WTC11 (cell line): Measurements from ENCODE around the gene ANTXR1. TPM values are rescaled to one million over a fixed set of nuclear protein-coding genes. Genes with fewer than 3 reads are reported as not detected.
A peak's percentile ranks its signal among the peaks of the same experiment; 100 is the strongest.

Source experiments
- ATAC-seq: fragments of 200-7000 bp; cut with Tn5 transposase; 2 replicates; pipeline ENCODE4 v1.10.0; 2021; ENCODE audit warnings: mild to moderate bottlenecking, moderate library complexity
- CTCF ChIA-PET: fragments of 300-600 bp; sonication (Branson Sonifier 250); formaldehyde crosslinking; loops from one replicate; lab custom pipeline; 2021; ENCODE audit warnings: antibody characterized with exemption; lab: Charles Lee
- POLR2A ChIA-PET: fragments of 350-600 bp; sonication (Branson Sonifier 250); formaldehyde crosslinking; loops from one replicate; lab custom pipeline; 2021; ENCODE audit warnings: antibody characterized with exemption; lab: Charles Lee
- DNase-seq: peaks from one replicate; pipeline ENCODE4 v3.0.0; 2021; ENCODE audit warnings: low spot score
- H3K27ac Mint-ChIP-seq: 2 replicates; pipeline ENCODE4 v1.8.0; 2021; ENCODE audit warnings: mixed read lengths
- H3K27me3 Mint-ChIP-seq: 2 replicates; pipeline ENCODE4 v1.8.0; 2021; ENCODE audit warnings: low read depth, mild to moderate bottlenecking, moderate library complexity, mixed read lengths
- H3K36me3 Mint-ChIP-seq: 2 replicates; pipeline ENCODE4 v1.8.0; 2021; ENCODE audit warnings: mixed read lengths
- H3K4me1 Mint-ChIP-seq: 2 replicates; pipeline ENCODE4 v1.8.0; 2022; ENCODE audit warnings: mixed read lengths
- H3K4me3 Mint-ChIP-seq: 2 replicates; pipeline ENCODE4 v1.8.0; 2021; ENCODE audit warnings: mild to moderate bottlenecking, moderate library complexity, mixed read lengths
- H3K9me3 Mint-ChIP-seq: 2 replicates; pipeline ENCODE4 v1.8.0; 2021; ENCODE audit warnings: mixed read lengths
- GRHL2 ChIP-seq: fragments of 250-450 bp; sonication (Bioruptor Pico); IDR thresholded peaks from 2 replicates; pipeline ENCODE4 v1.8.0; 2022; ENCODE audit warnings: mild to moderate bottlenecking, moderate library complexity; ENCODE audit not compliant: insufficient replicate concordance, severe bottlenecking
- IRF2 ChIP-seq: sonication (generic); formaldehyde crosslinking; IDR thresholded peaks from 2 replicates; pipeline ENCODE4 v1.8.0; 2022; ENCODE audit warnings: low read depth, missing genetic modification reagents, borderline replicate concordance
- MXD4 ChIP-seq: fragments of 250-450 bp; sonication (Bioruptor Pico); IDR thresholded peaks from 2 replicates; pipeline ENCODE4 v1.8.0; 2021; ENCODE audit warnings: mild to moderate bottlenecking, moderate library complexity, borderline replicate concordance
- NR2C2 ChIP-seq: sonication (generic); formaldehyde crosslinking; IDR thresholded peaks from 2 replicates; pipeline ENCODE4 v1.8.0; 2022; ENCODE audit warnings: mild to moderate bottlenecking, missing genetic modification reagents
- NR3C1 ChIP-seq: sonication (generic); formaldehyde crosslinking; conservative IDR thresholded peaks from 2 replicates; pipeline ENCODE4 v1.8.1; 2023; ENCODE audit warnings: low read depth, mild to moderate bottlenecking, missing genetic modification reagents
- RELA ChIP-seq: sonication (generic); formaldehyde crosslinking; IDR thresholded peaks from 2 replicates; pipeline ENCODE4 v1.8.1; 2022; ENCODE audit warnings: missing genetic modification reagents, mild to moderate bottlenecking, borderline replicate concordance
- SMAD4 ChIP-seq: sonication (generic); formaldehyde crosslinking; IDR thresholded peaks from 2 replicates; pipeline ENCODE4 v1.8.0; 2022; ENCODE audit warnings: mild to moderate bottlenecking, missing genetic modification reagents
- SOX15 ChIP-seq: fragments of 250-450 bp; sonication (Bioruptor Pico); IDR thresholded peaks from 2 replicates; pipeline ENCODE4 v1.9.0; 2021; ENCODE audit warnings: mild to moderate bottlenecking
- SP1 ChIP-seq: sonication (generic); formaldehyde crosslinking; conservative IDR thresholded peaks from 2 replicates; pipeline ENCODE4 v1.8.1; 2022; ENCODE audit warnings: missing genetic modification reagents
- TCF7 ChIP-seq: sonication (generic); formaldehyde crosslinking; IDR thresholded peaks from 2 replicates; pipeline ENCODE4 v1.8.0; 2022; ENCODE audit warnings: mild to moderate bottlenecking, low read depth, missing genetic modification reagents, moderate library complexity
- TEAD1 ChIP-seq: sonication (generic); formaldehyde crosslinking; IDR thresholded peaks from 2 replicates; pipeline ENCODE4 v1.8.0; 2022; ENCODE audit warnings: mild to moderate bottlenecking, missing genetic modification reagents
- ZBTB21 ChIP-seq: sonication (generic); formaldehyde crosslinking; IDR thresholded peaks from 2 replicates; pipeline ENCODE4 v1.8.1; 2023; ENCODE audit warnings: mild to moderate bottlenecking, missing genetic modification reagents, borderline replicate concordance
- ZNF396 ChIP-seq: fragments of 250-450 bp; sonication (Bioruptor Pico); IDR thresholded peaks from 2 replicates; pipeline ENCODE4 v1.8.0; 2021; ENCODE audit warnings: mild to moderate bottlenecking, moderate library complexity, borderline replicate concordance
- total RNA-seq: library from RNA; stranded (reverse); gene quantifications from 3 replicates; pipeline ENCODE4 v1.2.3, GENCODE V29; 2021
- TF ChIP-seq, protein P1 (sequence below): sonication (generic); formaldehyde crosslinking; IDR thresholded peaks from 2 replicates; pipeline ENCODE4 v1.8.1; 2022; ENCODE audit warnings: missing genetic modification reagents, borderline replicate concordance
- TF ChIP-seq, protein P2 (sequence below): fragments of 250-450 bp; sonication (Bioruptor Pico); IDR thresholded peaks from 2 replicates; pipeline ENCODE4 v1.9.0; 2021; ENCODE audit warnings: mild to moderate bottlenecking, borderline replicate concordance
- TF ChIP-seq, protein P3 (sequence below): sonication (generic); formaldehyde crosslinking; IDR thresholded peaks from 2 replicates; pipeline ENCODE4 v1.8.0; 2022; ENCODE audit warnings: mild to moderate bottlenecking, missing genetic modification reagents
- TF ChIP-seq, protein P4 (sequence below): fragments of 250-450 bp; sonication (Bioruptor Pico); conservative IDR thresholded peaks from 2 replicates; pipeline ENCODE4 v1.9.0; 2021; ENCODE audit warnings: mild to moderate bottlenecking
- TF ChIP-seq, protein P5 (sequence below): sonication (generic); formaldehyde crosslinking; IDR thresholded peaks from 2 replicates; pipeline ENCODE4 v1.8.0; 2022; ENCODE audit warnings: mild to moderate bottlenecking, missing genetic modification reagents
- TF ChIP-seq, protein P6 (sequence below): sonication (generic); formaldehyde crosslinking; IDR thresholded peaks from 2 replicates; pipeline ENCODE4 v1.8.1; 2023; ENCODE audit warnings: mild to moderate bottlenecking, missing genetic modification reagents, moderate library complexity

ANTXR1 gene
- total RNA-seq, 1 experiment from 2014 or later: 30.0 TPM

DNA sequence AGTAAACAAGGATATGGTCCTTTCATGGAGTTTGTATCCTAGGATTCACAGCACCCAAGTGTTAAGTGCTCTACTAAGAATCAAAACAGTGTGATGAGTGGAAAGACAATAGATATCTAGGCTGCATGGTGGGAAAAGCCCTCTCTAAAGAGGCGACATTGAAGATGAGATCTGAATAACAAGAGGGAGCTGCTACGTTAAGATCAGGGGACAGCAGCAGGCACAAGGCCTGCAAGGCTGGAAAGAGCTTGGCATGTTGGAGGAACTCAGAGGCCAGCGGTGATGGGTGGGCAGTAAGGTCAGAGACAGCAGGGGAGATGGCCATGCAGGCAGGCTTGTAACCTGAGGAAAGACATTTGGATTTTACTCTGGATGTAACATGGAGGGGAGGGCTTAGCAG, 196.5 kb downstream of the ANTXR1 start:
- CTCF ChIA-PET: interaction anchor here (1.0 to 1.3 kb wide), 2 partner anchors 50 to 97 kb away, joined by 3 to 4 read pairs; no protein-coding TSS in a partner anchor
- Mint-ChIP-seq H3K27ac (no peak overlapping the region), H3K36me3 (peaks cover 20% of the 10 kb centered on the region)

DNA sequence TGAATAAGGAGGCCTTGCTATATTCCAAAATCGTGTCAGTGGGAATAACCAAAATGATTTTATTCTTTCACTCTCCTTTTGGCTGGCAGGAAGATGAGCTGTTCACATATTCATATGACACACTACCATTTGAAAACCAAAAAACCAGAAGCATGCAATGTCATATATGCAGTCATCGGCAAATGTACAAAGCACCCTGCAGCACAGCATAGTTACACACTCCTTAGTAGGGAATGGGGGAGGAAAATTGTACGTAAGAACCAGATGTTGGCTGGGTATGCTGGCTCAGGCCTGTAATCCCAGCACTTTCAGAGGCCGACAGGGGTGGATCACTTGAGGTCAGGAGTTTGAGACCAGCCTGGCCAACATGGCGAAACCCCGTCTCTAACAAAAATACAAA, 197.4 kb downstream of the ANTXR1 start:
- H3K27ac Mint-ChIP-seq: no peak overlapping the region
- POLR2A ChIA-PET: no interaction called here
- DNase-seq: no peak
- no peak for ATAC-seq
- H3K4me1 Mint-ChIP-seq: peaks cover 3% of the 10 kb centered on the region
- peaks cover 15% of the 10 kb centered on the region for H3K9me3 Mint-ChIP-seq
- H3K27me3 Mint-ChIP-seq: no peaks in the 10 kb centered on the region; the same call in 1 of the 2 replicates
- CTCF ChIA-PET: no interaction called here
- no peak overlapping the region for H3K4me3 Mint-ChIP-seq
- no peak for TF ChIP-seq ZNF396
- TF ChIP-seq NR3C1 (CRISPR knock-in tag): no peak
- TF ChIP-seq, protein P1, sequence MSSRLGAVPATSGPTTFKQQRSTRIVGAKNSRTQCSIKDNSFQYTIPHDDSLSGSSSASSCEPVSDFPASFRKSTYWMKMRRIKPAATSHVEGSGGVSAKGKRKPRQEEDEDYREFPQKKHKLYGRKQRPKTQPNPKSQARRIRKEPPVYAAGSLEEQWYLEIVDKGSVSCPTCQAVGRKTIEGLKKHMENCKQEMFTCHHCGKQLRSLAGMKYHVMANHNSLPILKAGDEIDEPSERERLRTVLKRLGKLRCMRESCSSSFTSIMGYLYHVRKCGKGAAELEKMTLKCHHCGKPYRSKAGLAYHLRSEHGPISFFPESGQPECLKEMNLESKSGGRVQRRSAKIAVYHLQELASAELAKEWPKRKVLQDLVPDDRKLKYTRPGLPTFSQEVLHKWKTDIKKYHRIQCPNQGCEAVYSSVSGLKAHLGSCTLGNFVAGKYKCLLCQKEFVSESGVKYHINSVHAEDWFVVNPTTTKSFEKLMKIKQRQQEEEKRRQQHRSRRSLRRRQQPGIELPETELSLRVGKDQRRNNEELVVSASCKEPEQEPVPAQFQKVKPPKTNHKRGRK (CRISPR knock-in tag): no peak
- TF ChIP-seq NR2C2: no peak
- no peak for TF ChIP-seq SP1 (CRISPR knock-in tag)
- TF ChIP-seq IRF2: no peak
- TF ChIP-seq SMAD4 (CRISPR knock-in tag): no peak
- TF ChIP-seq, protein P2, sequence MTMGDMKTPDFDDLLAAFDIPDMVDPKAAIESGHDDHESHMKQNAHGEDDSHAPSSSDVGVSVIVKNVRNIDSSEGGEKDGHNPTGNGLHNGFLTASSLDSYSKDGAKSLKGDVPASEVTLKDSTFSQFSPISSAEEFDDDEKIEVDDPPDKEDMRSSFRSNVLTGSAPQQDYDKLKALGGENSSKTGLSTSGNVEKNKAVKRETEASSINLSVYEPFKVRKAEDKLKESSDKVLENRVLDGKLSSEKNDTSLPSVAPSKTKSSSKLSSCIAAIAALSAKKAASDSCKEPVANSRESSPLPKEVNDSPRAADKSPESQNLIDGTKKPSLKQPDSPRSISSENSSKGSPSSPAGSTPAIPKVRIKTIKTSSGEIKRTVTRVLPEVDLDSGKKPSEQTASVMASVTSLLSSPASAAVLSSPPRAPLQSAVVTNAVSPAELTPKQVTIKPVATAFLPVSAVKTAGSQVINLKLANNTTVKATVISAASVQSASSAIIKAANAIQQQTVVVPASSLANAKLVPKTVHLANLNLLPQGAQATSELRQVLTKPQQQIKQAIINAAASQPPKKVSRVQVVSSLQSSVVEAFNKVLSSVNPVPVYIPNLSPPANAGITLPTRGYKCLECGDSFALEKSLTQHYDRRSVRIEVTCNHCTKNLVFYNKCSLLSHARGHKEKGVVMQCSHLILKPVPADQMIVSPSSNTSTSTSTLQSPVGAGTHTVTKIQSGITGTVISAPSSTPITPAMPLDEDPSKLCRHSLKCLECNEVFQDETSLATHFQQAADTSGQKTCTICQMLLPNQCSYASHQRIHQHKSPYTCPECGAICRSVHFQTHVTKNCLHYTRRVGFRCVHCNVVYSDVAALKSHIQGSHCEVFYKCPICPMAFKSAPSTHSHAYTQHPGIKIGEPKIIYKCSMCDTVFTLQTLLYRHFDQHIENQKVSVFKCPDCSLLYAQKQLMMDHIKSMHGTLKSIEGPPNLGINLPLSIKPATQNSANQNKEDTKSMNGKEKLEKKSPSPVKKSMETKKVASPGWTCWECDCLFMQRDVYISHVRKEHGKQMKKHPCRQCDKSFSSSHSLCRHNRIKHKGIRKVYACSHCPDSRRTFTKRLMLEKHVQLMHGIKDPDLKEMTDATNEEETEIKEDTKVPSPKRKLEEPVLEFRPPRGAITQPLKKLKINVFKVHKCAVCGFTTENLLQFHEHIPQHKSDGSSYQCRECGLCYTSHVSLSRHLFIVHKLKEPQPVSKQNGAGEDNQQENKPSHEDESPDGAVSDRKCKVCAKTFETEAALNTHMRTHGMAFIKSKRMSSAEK: no peak
- TF ChIP-seq SOX15 (CRISPR knock-in tag): no peak
- peaks cover 20% of the 10 kb centered on the region for H3K36me3 Mint-ChIP-seq

More for the DNA sequence above, 196.5 kb downstream of the ANTXR1 start:
- DNase-seq (no peak), ATAC-seq (peak; percentile 81)
- no peaks in the 10 kb centered on the region; the same call in 1 of the 2 replicates for H3K27me3 Mint-ChIP-seq
- TF ChIP-seq TEAD1 (CRISPR knock-in tag): 0 out of 2 replicates have a peak, but pooled peaks have one; percentile 15
- no peak for TF ChIP-seq GRHL2
- TF ChIP-seq RELA (CRISPR knock-in tag): no peak
- TF ChIP-seq, protein P3, sequence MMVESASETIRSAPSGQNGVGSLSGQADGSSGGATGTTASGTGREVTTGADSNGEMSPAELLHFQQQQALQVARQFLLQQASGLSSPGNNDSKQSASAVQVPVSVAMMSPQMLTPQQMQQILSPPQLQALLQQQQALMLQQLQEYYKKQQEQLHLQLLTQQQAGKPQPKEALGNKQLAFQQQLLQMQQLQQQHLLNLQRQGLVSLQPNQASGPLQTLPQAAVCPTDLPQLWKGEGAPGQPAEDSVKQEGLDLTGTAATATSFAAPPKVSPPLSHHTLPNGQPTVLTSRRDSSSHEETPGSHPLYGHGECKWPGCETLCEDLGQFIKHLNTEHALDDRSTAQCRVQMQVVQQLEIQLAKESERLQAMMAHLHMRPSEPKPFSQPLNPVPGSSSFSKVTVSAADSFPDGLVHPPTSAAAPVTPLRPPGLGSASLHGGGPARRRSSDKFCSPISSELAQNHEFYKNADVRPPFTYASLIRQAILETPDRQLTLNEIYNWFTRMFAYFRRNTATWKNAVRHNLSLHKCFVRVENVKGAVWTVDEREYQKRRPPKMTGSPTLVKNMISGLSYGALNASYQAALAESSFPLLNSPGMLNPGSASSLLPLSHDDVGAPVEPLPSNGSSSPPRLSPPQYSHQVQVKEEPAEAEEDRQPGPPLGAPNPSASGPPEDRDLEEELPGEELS (CRISPR knock-in tag): peak; percentile 50; the same call in 1 of the 2 replicates
- POLR2A ChIA-PET: no interaction called here
- H3K4me3 Mint-ChIP-seq: no peak overlapping the region
- H3K4me1 Mint-ChIP-seq: peaks cover 3% of the 10 kb centered on the region
- peaks cover 15% of the 10 kb centered on the region for H3K9me3 Mint-ChIP-seq

DNA sequence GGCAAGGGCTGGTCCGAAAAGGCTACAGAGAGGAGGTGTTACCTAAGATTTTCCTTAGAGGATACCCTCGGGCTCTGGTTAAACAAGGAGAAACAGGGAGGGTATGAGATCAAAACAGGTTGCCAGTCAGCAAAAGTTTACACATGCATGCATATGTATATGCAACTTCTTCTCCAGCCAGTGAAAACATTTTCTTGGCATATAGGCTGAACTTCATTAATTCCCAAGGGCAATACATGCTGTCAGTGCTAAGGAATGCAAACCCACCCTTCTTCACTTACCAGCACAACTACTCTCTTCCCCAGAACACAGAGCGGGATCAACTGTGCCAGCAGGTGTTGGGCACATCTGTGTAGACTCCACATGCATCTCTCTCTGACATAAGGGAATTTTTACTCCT, 198.1 kb downstream of the ANTXR1 start:
- Mint-ChIP-seq H3K4me1 (peaks cover 3% of the 10 kb centered on the region), H3K4me3 (no peak overlapping the region), H3K9me3 (peaks cover 15% of the 10 kb centered on the region), H3K27me3 (no peaks in the 10 kb centered on the region; the same call in 1 of the 2 replicates), H3K36me3 (peaks cover 20% of the 10 kb centered on the region), H3K27ac (no peak overlapping the region)
- POLR2A ChIA-PET: no interaction called here
- ATAC-seq (no peak), DNase-seq (no peak)
- CTCF ChIA-PET: no interaction called here
- TF ChIP-seq, protein P4, sequence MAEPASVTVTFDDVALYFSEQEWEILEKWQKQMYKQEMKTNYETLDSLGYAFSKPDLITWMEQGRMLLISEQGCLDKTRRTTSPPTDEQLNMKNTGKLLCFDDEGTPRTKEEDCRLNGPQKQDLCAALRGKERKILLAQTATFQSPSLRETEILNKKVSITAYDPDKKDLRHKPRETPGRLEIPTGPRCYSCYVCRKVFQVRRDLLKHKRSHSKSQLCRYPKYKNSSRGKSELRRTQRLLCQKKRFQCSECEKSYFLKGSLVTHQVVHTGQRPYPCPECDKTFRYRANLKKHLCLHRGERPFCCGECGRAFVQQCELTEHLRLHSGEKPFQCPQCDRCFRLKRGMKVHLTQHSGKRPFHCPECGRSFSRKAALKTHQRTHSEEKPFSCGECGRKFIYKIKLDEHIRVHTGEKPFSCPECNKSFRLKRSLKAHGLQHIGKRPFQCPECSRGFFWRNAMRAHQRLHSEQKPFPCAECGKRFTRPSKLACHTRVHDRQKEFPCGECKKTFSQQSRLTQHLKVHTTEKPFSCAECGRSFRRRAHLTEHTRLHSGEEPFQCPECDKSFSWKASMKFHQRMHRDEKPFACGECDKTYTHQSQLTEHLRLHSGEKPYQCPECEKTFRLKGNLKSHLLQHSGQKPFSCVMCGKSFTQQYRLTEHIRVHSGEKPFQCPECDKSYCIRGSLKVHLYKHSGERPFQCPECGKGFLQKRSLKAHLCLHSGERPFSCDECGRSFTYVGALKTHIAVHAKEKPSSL (CRISPR knock-in tag): no peak
- TF ChIP-seq, protein P5, sequence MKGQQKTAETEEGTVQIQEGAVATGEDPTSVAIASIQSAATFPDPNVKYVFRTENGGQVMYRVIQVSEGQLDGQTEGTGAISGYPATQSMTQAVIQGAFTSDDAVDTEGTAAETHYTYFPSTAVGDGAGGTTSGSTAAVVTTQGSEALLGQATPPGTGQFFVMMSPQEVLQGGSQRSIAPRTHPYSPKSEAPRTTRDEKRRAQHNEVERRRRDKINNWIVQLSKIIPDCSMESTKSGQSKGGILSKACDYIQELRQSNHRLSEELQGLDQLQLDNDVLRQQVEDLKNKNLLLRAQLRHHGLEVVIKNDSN (CRISPR knock-in tag): no peak
- TF ChIP-seq MXD4 (CRISPR knock-in tag) (no peak), GRHL2 (no peak), TCF7 (CRISPR knock-in tag) (no peak), ZBTB21 (CRISPR knock-in tag) (no peak)
- TF ChIP-seq, protein P6, sequence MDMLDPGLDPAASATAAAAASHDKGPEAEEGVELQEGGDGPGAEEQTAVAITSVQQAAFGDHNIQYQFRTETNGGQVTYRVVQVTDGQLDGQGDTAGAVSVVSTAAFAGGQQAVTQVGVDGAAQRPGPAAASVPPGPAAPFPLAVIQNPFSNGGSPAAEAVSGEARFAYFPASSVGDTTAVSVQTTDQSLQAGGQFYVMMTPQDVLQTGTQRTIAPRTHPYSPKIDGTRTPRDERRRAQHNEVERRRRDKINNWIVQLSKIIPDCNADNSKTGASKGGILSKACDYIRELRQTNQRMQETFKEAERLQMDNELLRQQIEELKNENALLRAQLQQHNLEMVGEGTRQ (CRISPR knock-in tag): no peak
